ENCODE measurements around the gene GRIK2.

Gene GRIK2

GRCh38 chr6:101762851-101763250 lies 369.3 kb downstream of the GRIK2 start:
- DNase-seq (ENCODE audit: low read depth): no peak
- no peak for TF ChIP-seq CTCF (IDR thresholded peaks at IDR 0.05; ENCODE audit: low read depth, low read length, missing control alignments)
- H3K4me3 ChIP-seq (ENCODE audit: low read depth, low read length): no peak overlapping the region

- no peak for TF ChIP-seq CTCF (IDR thresholded peaks at IDR 0.05; ENCODE audit: low read depth, low read length, missing control alignments)
- H3K4me3 ChIP-seq (ENCODE audit: low read depth, low read length): no peak overlapping the region
- no peak for DNase-seq (ENCODE audit: low read depth)
Measured at GRCh38 chr6:101765281-101765680, 371.8 kb downstream of the GRIK2 start.

- TF ChIP-seq CTCF (IDR thresholded peaks at IDR 0.05; ENCODE audit: low read depth, low read length, missing control alignments): no peak
- no peak overlapping the region for H3K4me3 ChIP-seq (ENCODE audit: low read depth, low read length)
- DNase-seq (ENCODE audit: low read depth): no peak
Measured at GRCh38 chr6:101770116-101770515, 376.6 kb downstream of the GRIK2 start.

- H3K4me3 ChIP-seq (ENCODE audit: low read depth, low read length): no peak overlapping the region
- no peak for DNase-seq (ENCODE audit: low read depth)
- no peak for TF ChIP-seq CTCF (IDR thresholded peaks at IDR 0.05; ENCODE audit: low read depth, low read length, missing control alignments)
Measured at GRCh38 chr6:101776919-101777350, 383.4 kb downstream of the GRIK2 start.

GRCh38 chr6:101777646-101778045 lies 384.1 kb downstream of the GRIK2 start:
- TF ChIP-seq CTCF (IDR thresholded peaks at IDR 0.05; ENCODE audit: low read depth, low read length, missing control alignments): no peak
- no peak for DNase-seq (ENCODE audit: low read depth)
- no peak overlapping the region for H3K4me3 ChIP-seq (ENCODE audit: low read depth, low read length)

GRCh38 chr6:101779051-101779844 lies 385.7 kb downstream of the GRIK2 start:
- no peak overlapping the region for H3K4me3 ChIP-seq (ENCODE audit: low read depth, low read length)
- TF ChIP-seq CTCF (IDR thresholded peaks at IDR 0.05; ENCODE audit: low read depth, low read length, missing control alignments): no peak
- DNase-seq (ENCODE audit: low read depth): no peak

- no peak for TF ChIP-seq CTCF (IDR thresholded peaks at IDR 0.05; ENCODE audit: low read depth, low read length, missing control alignments)
- DNase-seq (ENCODE audit: low read depth): no peak
- no peak overlapping the region for H3K4me3 ChIP-seq (ENCODE audit: low read depth, low read length)
Measured at GRCh38 chr6:101783287-101783686, 389.8 kb downstream of the GRIK2 start.

Measured in GM12864 (cell line).